ENCODE measurements around the gene KIF2C.
A peak's percentile ranks its signal among the peaks of the same experiment; 100 is the strongest.

DNA sequence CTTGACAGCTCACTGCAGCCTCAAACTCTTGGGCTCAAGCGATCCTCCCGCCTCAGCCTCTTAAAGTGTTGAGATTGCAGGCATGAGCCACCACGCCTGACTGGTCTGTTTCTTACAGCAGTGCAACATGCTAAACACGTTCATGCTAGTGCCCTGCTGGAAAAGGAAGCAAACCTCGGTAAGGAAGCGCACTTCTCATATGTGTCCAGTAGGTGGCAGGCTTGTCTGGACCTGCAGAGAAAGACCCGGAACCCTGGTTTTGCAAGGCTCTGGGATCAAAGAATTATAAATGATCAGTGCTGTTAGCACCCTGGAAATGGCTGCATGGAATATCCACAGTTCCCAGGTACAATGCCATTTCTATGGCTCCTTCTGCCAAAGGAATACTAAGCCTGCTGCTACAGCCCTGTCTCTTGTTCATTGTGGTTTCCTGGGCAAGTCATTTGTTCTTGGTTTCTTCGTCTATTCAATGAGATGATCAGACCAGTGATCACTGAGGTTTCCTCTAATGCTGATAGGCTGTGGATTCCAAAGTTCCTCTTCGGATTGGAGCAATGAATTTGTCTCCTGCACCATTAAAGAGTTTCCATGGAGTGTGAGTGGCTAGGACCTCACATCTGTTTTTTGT lies 24.6 kb upstream of the KIF2C start:
- TF ChIP-seq ZBTB33 (CRISPR knock-in tag; IDR thresholded peaks at IDR 0.05) (no peak), POLR2A (conservative IDR thresholded peaks at IDR 0.05) (no peak), RAD21 (CRISPR knock-in tag; conservative IDR thresholded peaks at IDR 0.05 in 1 of 2, IDR thresholded peaks at IDR 0.05 in 1 of 2) (peak; percentile 65 to 74), E2F1 (CRISPR knock-in tag; IDR thresholded peaks at IDR 0.05) (no peak)
- TF ChIP-seq, protein P1, sequence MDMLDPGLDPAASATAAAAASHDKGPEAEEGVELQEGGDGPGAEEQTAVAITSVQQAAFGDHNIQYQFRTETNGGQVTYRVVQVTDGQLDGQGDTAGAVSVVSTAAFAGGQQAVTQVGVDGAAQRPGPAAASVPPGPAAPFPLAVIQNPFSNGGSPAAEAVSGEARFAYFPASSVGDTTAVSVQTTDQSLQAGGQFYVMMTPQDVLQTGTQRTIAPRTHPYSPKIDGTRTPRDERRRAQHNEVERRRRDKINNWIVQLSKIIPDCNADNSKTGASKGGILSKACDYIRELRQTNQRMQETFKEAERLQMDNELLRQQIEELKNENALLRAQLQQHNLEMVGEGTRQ (CRISPR knock-in tag; IDR thresholded peaks at IDR 0.05) = no peak

Data from K562 (cell line).